ENCODE measurements around the gene GJD4.

- TF ChIP-seq CSDC2 (CRISPR knock-in tag; IDR thresholded peaks at IDR 0.05) (no peak), ZFP30 (CRISPR knock-in tag; IDR thresholded peaks at IDR 0.05) (no peak), RARB (CRISPR knock-in tag; IDR thresholded peaks at IDR 0.05) (no peak), TOX (CRISPR knock-in tag; IDR thresholded peaks at IDR 0.05; ENCODE audit: borderline replicate concordance) (no peak), ARNTL (CRISPR knock-in tag; IDR thresholded peaks at IDR 0.05; ENCODE audit: borderline replicate concordance, low read depth) (no peak), ZNF8 (CRISPR knock-in tag; IDR thresholded peaks at IDR 0.05) (no peak), TSHZ2 (CRISPR knock-in tag; IDR thresholded peaks at IDR 0.05) (no peak)
- TF ChIP-seq, protein P1, sequence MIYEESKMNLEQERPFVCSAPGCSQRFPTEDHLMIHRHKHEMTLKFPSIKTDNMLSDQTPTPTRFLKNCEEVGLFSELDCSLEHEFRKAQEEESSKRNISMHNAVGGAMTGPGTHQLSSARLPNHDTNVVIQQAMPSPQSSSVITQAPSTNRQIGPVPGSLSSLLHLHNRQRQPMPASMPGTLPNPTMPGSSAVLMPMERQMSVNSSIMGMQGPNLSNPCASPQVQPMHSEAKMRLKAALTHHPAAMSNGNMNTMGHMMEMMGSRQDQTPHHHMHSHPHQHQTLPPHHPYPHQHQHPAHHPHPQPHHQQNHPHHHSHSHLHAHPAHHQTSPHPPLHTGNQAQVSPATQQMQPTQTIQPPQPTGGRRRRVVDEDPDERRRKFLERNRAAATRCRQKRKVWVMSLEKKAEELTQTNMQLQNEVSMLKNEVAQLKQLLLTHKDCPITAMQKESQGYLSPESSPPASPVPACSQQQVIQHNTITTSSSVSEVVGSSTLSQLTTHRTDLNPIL (CRISPR knock-in tag; IDR thresholded peaks at IDR 0.05; ENCODE audit: low read depth): no peak
- TF ChIP-seq, protein P2, sequence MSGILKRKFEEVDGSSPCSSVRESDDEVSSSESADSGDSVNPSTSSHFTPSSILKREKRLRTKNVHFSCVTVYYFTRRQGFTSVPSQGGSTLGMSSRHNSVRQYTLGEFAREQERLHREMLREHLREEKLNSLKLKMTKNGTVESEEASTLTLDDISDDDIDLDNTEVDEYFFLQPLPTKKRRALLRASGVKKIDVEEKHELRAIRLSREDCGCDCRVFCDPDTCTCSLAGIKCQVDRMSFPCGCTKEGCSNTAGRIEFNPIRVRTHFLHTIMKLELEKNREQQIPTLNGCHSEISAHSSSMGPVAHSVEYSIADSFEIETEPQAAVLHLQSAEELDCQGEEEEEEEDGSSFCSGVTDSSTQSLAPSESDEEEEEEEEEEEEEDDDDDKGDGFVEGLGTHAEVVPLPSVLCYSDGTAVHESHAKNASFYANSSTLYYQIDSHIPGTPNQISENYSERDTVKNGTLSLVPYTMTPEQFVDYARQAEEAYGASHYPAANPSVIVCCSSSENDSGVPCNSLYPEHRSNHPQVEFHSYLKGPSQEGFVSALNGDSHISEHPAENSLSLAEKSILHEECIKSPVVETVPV (CRISPR knock-in tag; IDR thresholded peaks at IDR 0.05): no peak
- TF ChIP-seq, protein P3, sequence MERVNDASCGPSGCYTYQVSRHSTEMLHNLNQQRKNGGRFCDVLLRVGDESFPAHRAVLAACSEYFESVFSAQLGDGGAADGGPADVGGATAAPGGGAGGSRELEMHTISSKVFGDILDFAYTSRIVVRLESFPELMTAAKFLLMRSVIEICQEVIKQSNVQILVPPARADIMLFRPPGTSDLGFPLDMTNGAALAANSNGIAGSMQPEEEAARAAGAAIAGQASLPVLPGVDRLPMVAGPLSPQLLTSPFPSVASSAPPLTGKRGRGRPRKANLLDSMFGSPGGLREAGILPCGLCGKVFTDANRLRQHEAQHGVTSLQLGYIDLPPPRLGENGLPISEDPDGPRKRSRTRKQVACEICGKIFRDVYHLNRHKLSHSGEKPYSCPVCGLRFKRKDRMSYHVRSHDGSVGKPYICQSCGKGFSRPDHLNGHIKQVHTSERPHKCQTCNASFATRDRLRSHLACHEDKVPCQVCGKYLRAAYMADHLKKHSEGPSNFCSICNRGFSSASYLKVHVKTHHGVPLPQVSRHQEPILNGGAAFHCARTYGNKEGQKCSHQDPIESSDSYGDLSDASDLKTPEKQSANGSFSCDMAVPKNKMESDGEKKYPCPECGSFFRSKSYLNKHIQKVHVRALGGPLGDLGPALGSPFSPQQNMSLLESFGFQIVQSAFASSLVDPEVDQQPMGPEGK (CRISPR knock-in tag; IDR thresholded peaks at IDR 0.05; ENCODE audit: borderline replicate concordance): no peak
Measured at GRCh38 chr10:35641676-35642034, 36.5 kb downstream of the GJD4 start.
